ENCODE measurements around the gene DPEP3.

- TF ChIP-seq, protein P1, sequence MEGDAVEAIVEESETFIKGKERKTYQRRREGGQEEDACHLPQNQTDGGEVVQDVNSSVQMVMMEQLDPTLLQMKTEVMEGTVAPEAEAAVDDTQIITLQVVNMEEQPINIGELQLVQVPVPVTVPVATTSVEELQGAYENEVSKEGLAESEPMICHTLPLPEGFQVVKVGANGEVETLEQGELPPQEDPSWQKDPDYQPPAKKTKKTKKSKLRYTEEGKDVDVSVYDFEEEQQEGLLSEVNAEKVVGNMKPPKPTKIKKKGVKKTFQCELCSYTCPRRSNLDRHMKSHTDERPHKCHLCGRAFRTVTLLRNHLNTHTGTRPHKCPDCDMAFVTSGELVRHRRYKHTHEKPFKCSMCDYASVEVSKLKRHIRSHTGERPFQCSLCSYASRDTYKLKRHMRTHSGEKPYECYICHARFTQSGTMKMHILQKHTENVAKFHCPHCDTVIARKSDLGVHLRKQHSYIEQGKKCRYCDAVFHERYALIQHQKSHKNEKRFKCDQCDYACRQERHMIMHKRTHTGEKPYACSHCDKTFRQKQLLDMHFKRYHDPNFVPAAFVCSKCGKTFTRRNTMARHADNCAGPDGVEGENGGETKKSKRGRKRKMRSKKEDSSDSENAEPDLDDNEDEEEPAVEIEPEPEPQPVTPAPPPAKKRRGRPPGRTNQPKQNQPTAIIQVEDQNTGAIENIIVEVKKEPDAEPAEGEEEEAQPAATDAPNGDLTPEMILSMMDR (IDR thresholded peaks at IDR 0.05; ENCODE audit: insufficient read depth, low read length, poor library complexity, severe bottlenecking): no peak
- TF ChIP-seq EZH2phosphoT487 (conservative IDR thresholded peaks at IDR 0.05; ENCODE audit: low read length): no peak
These were observed 15.7 kb downstream of the DPEP3 start for GRCh38 chr16:67964477-67965131.
